Prostate gland (tissue), 2 donors: ENCODE measurements around the gene TMEM158. TPM values are rescaled to one million over a fixed set of nuclear protein-coding genes. Genes with fewer than 3 reads are reported as not detected.

ENCODE experiments used
- DNase-seq: peaks from one replicate; pipeline ENCODE4 v3.0.0-alpha.2; 2019; ENCODE audit warnings: low spot score
- H3K27ac ChIP-seq, 2 donors: fragments of 200-600 bp; sonication (generic); 2 replicates each; pipeline ENCODE4 v1.5.1; 2017 to 2019
- H3K27me3 ChIP-seq: fragments of 200-600 bp; sonication (generic); replicated peaks from 2 replicates; pipeline ENCODE4 v1.5.1; 2019; ENCODE audit not compliant: insufficient read depth
- H3K36me3 ChIP-seq, 2 donors: fragments of 200-600 bp; sonication (generic); 1 replicate in 1 of 2; 2 replicates in 1 of 2; pipeline versions ENCODE4 v1.5.1 to v1.8.1; 2017 to 2019
- H3K4me1 ChIP-seq: fragments of 200-600 bp; sonication (generic); replicated peaks from 2 replicates; pipeline ENCODE4 v1.5.1; 2019
- H3K4me3 ChIP-seq, 2 donors: fragments of 200-600 bp; sonication (generic); 2 replicates each; pipeline ENCODE4 v1.5.1; 2017 to 2019
- H3K9me3 ChIP-seq: fragments of 200-600 bp; sonication (generic); 2 replicates; pipeline ENCODE4 v1.5.1; 2017
- CTCF ChIP-seq, 4 experiments: fragments of 200-600 bp in 2 of 4; fragments of 450-650 bp in 2 of 4; sonication (generic) in 2 of 4; IDR thresholded peaks; 1 replicate in 3 of 4; 2 replicates in 1 of 4; pipeline ENCODE4 v1.5.1; 2016 to 2019; ENCODE audit warnings: antibody characterized with exemption in 4 of 4, mild to moderate bottlenecking in 2 of 4, moderate library complexity in 2 of 4
- POLR2A ChIP-seq: fragments of 450-650 bp; IDR thresholded peaks from one replicate; pipeline ENCODE4 v1.6.1; 2016; ENCODE audit warnings: antibody characterized with exemption, mild to moderate bottlenecking
- POLR2AphosphoS5 ChIP-seq: sonication (generic); formaldehyde crosslinking; IDR thresholded peaks from one replicate; pipeline ENCODE4 v1.6.1; 2017; ENCODE audit warnings: antibody characterized with exemption
- WGBS: methylation state at CpG from one replicate; pipeline ENCODE4 v1.1.5; 2018; 5-methylcytosine and 5-hydroxymethylcytosine counted together
- intact Hi-C: fragments of 100-400 bp; cut with DNase I; formaldehyde crosslinking; loops from one replicate; pipeline ENCODE4 v1.14.2; 2022
- total RNA-seq, 2 donors: library from RNA; depleted of rRNA; stranded (reverse); fragments of >200 nt; gene quantifications; one replicate each; pipeline ENCODE4 v1.1.0, GENCODE V29; 2016

The TMEM158 gene
- total RNA-seq, 2 donors from 2014 or later = 3.6 to 20.8 TPM

- WGBS = 93% methylated on average over 5 of the region's 5 CpGs
- TF ChIP-seq CTCF (IDR thresholded peaks at IDR 0.05) (no peak), POLR2A (no peak), POLR2AphosphoS5 (no peak)
- H3K27ac ChIP-seq = no peak overlapping the region
- intact Hi-C loops = no loop called here
- DNase-seq = no peak
- no peaks in the 10 kb centered on the region for H3K4me1 ChIP-seq
- no peak overlapping the region for H3K4me3 ChIP-seq
- H3K9me3 ChIP-seq = no peaks in the 10 kb centered on the region
- no peaks in the 10 kb centered on the region for H3K36me3 ChIP-seq
- no peaks in the 10 kb centered on the region for H3K27me3 ChIP-seq
Observed at GRCh38 chr3:45198264-45199260, 27.5 kb downstream of the TMEM158 start.

GRCh38 chr3:45194791-45195190 is 31.3 kb downstream of the TMEM158 start:
- no peak overlapping the region for H3K27ac ChIP-seq
- no peak overlapping the region for H3K4me3 ChIP-seq
- no peaks in the 10 kb centered on the region for H3K4me1 ChIP-seq
- H3K9me3 ChIP-seq = no peaks in the 10 kb centered on the region
- DNase-seq = no peak
- TF ChIP-seq CTCF (IDR thresholded peaks at IDR 0.05) = no peak
- no peak for TF ChIP-seq POLR2A
- no peak for TF ChIP-seq POLR2AphosphoS5
- intact Hi-C loops = no loop called here
- no peaks in the 10 kb centered on the region for H3K36me3 ChIP-seq
- WGBS = 88% methylated on average over 5 of the region's 5 CpGs
- no peaks in the 10 kb centered on the region for H3K27me3 ChIP-seq

- H3K27ac ChIP-seq = no peak overlapping the region
- WGBS = 66% methylated on average over 3 of the region's 3 CpGs
- TF ChIP-seq POLR2AphosphoS5 = no peak
- TF ChIP-seq CTCF (IDR thresholded peaks at IDR 0.05) = no peak
- TF ChIP-seq POLR2A = no peak
- no peaks in the 10 kb centered on the region for H3K36me3 ChIP-seq
- H3K9me3 ChIP-seq = no peaks in the 10 kb centered on the region
- intact Hi-C loops = no loop called here
- H3K4me3 ChIP-seq = no peak overlapping the region
- no peaks in the 10 kb centered on the region for H3K27me3 ChIP-seq
- DNase-seq = no peak
- H3K4me1 ChIP-seq = no peaks in the 10 kb centered on the region
Observed at GRCh38 chr3:45191924-45192417, 34.1 kb downstream of the TMEM158 start.

GRCh38 chr3:45191424-45191823 is 34.7 kb downstream of the TMEM158 start:
- 91% methylated on average over 4 of the region's 4 CpGs for WGBS
- Histone ChIP-seq H3K36me3 (no peaks in the 10 kb centered on the region), H3K9me3 (no peaks in the 10 kb centered on the region), H3K27me3 (no peaks in the 10 kb centered on the region), H3K4me1 (no peaks in the 10 kb centered on the region), H3K27ac (no peak overlapping the region), H3K4me3 (no peak overlapping the region)
- intact Hi-C loops = no loop called here
- no peak for DNase-seq
- no peak for TF ChIP-seq CTCF (IDR thresholded peaks at IDR 0.05)
- TF ChIP-seq POLR2A = no peak
- no peak for TF ChIP-seq POLR2AphosphoS5
